ENCODE measurements around the gene XPC.
A peak's percentile ranks its signal among the peaks of the same experiment; 100 is the strongest.

Gene XPC

GRCh38 chr3:14177580-14178246 is 688 bp downstream of the XPC start:
- Mint-ChIP-seq H3K4me3 (peak overlapping the region; percentile 95), H3K4me1 (peaks cover 69% of the 10 kb centered on the region), H3K27ac (ENCODE audit: low read depth) (peak overlapping the region; percentile 100), H3K27me3 (no peaks in the 10 kb centered on the region), H3K36me3 (ENCODE audit: insufficient read depth) (peaks cover 41% of the 10 kb centered on the region), H3K9me3 (no peaks in the 10 kb centered on the region)
- ATAC-seq (replicated peaks; ENCODE audit: extremely low read depth, poor library complexity, severe bottlenecking) (peak; percentile 5), DNase-seq (ENCODE audit: low spot score in 2 of 2) (no peak)

- Mint-ChIP-seq H3K27ac (ENCODE audit: low read depth) (peak overlapping the region; percentile 100), H3K4me1 (peaks cover 73% of the 10 kb centered on the region), H3K4me3 (peak overlapping the region; percentile 67), H3K27me3 (no peaks in the 10 kb centered on the region), H3K9me3 (no peaks in the 10 kb centered on the region), H3K36me3 (ENCODE audit: insufficient read depth) (peaks cover 48% of the 10 kb centered on the region)
- ATAC-seq (replicated peaks; ENCODE audit: extremely low read depth, poor library complexity, severe bottlenecking) = peak; percentile 63
- DNase-seq (ENCODE audit: low spot score in 2 of 2) = peak in 1 of 2 donors; percentile 64
These were observed 2.9 kb downstream of the XPC start for GRCh38 chr3:14175383-14176037.

GRCh38 chr3:14174483-14174882 is 3.9 kb downstream of the XPC start:
- peak overlapping the region; percentile 100 for H3K27ac Mint-ChIP-seq (ENCODE audit: low read depth)
- DNase-seq (ENCODE audit: low spot score in 2 of 2) (no peak), ATAC-seq (replicated peaks; ENCODE audit: extremely low read depth, poor library complexity, severe bottlenecking) (no peak)
- H3K4me3 Mint-ChIP-seq = no peak overlapping the region
- peaks cover 70% of the 10 kb centered on the region for H3K4me1 Mint-ChIP-seq
- H3K36me3 Mint-ChIP-seq (ENCODE audit: insufficient read depth) = peaks cover 55% of the 10 kb centered on the region
- no peaks in the 10 kb centered on the region for H3K9me3 Mint-ChIP-seq
- no peaks in the 10 kb centered on the region for H3K27me3 Mint-ChIP-seq

GRCh38 chr3:14172496-14172895 is 5.9 kb downstream of the XPC start:
- Mint-ChIP-seq H3K36me3 (ENCODE audit: insufficient read depth) (peaks cover 53% of the 10 kb centered on the region), H3K27me3 (no peaks in the 10 kb centered on the region), H3K4me3 (no peak overlapping the region), H3K9me3 (no peaks in the 10 kb centered on the region), H3K27ac (ENCODE audit: low read depth) (peak overlapping the region; percentile 76), H3K4me1 (peaks cover 52% of the 10 kb centered on the region)
- ATAC-seq (replicated peaks; ENCODE audit: extremely low read depth, poor library complexity, severe bottlenecking) = no peak
- no peak for DNase-seq (ENCODE audit: low spot score in 2 of 2)

- Mint-ChIP-seq H3K4me3 (no peak overlapping the region), H3K4me1 (peaks cover 42% of the 10 kb centered on the region), H3K36me3 (ENCODE audit: insufficient read depth) (peaks cover 59% of the 10 kb centered on the region), H3K27me3 (no peaks in the 10 kb centered on the region), H3K27ac (ENCODE audit: low read depth) (no peak overlapping the region), H3K9me3 (no peaks in the 10 kb centered on the region)
- ATAC-seq (replicated peaks; ENCODE audit: extremely low read depth, poor library complexity, severe bottlenecking) = no peak
- DNase-seq (ENCODE audit: low spot score in 2 of 2) = no peak
These were observed 7.8 kb downstream of the XPC start for GRCh38 chr3:14170531-14171159.

- ATAC-seq (replicated peaks; ENCODE audit: extremely low read depth, poor library complexity, severe bottlenecking) (no peak), DNase-seq (ENCODE audit: low spot score in 2 of 2) (no peak)
- H3K4me1 Mint-ChIP-seq = peaks cover 34% of the 10 kb centered on the region
- no peaks in the 10 kb centered on the region for H3K9me3 Mint-ChIP-seq
- no peaks in the 10 kb centered on the region for H3K27me3 Mint-ChIP-seq
- no peak overlapping the region for H3K27ac Mint-ChIP-seq (ENCODE audit: low read depth)
- no peak overlapping the region for H3K4me3 Mint-ChIP-seq
- peaks cover 60% of the 10 kb centered on the region for H3K36me3 Mint-ChIP-seq (ENCODE audit: insufficient read depth)
These were observed 8.5 kb downstream of the XPC start for GRCh38 chr3:14169871-14170270.

- peaks cover 30% of the 10 kb centered on the region for H3K4me1 Mint-ChIP-seq
- DNase-seq (ENCODE audit: low spot score in 2 of 2) (no peak), ATAC-seq (replicated peaks; ENCODE audit: extremely low read depth, poor library complexity, severe bottlenecking) (no peak)
- H3K9me3 Mint-ChIP-seq = no peaks in the 10 kb centered on the region
- H3K27ac Mint-ChIP-seq (ENCODE audit: low read depth) = no peak overlapping the region
- H3K27me3 Mint-ChIP-seq = no peaks in the 10 kb centered on the region
- no peak overlapping the region for H3K4me3 Mint-ChIP-seq
- peaks cover 65% of the 10 kb centered on the region for H3K36me3 Mint-ChIP-seq (ENCODE audit: insufficient read depth)
These were observed 9.0 kb downstream of the XPC start for GRCh38 chr3:14169435-14169834.

- H3K4me3 Mint-ChIP-seq = no peak overlapping the region
- H3K36me3 Mint-ChIP-seq (ENCODE audit: insufficient read depth) = peaks cover 77% of the 10 kb centered on the region
- peaks cover 16% of the 10 kb centered on the region for H3K4me1 Mint-ChIP-seq
- no peak for DNase-seq (ENCODE audit: low spot score in 2 of 2)
- H3K27ac Mint-ChIP-seq (ENCODE audit: low read depth) = no peak overlapping the region
- ATAC-seq (replicated peaks; ENCODE audit: extremely low read depth, poor library complexity, severe bottlenecking) = no peak
- no peaks in the 10 kb centered on the region for H3K9me3 Mint-ChIP-seq
- H3K27me3 Mint-ChIP-seq = no peaks in the 10 kb centered on the region
These were observed 11.4 kb downstream of the XPC start for GRCh38 chr3:14166877-14167603.

- Mint-ChIP-seq H3K4me3 (no peak overlapping the region), H3K4me1 (peaks cover 2% of the 10 kb centered on the region), H3K9me3 (peaks cover 4% of the 10 kb centered on the region), H3K27ac (ENCODE audit: low read depth) (no peak overlapping the region), H3K36me3 (ENCODE audit: insufficient read depth) (peaks cover 80% of the 10 kb centered on the region), H3K27me3 (no peaks in the 10 kb centered on the region)
- no peak for ATAC-seq (replicated peaks; ENCODE audit: extremely low read depth, poor library complexity, severe bottlenecking)
- DNase-seq (ENCODE audit: low spot score in 2 of 2) = no peak
These were observed 16.2 kb downstream of the XPC start for GRCh38 chr3:14162178-14162577.

- peaks cover 4% of the 10 kb centered on the region for H3K9me3 Mint-ChIP-seq
- H3K36me3 Mint-ChIP-seq (ENCODE audit: insufficient read depth) = peaks cover 79% of the 10 kb centered on the region
- no peaks in the 10 kb centered on the region for H3K27me3 Mint-ChIP-seq
- no peaks in the 10 kb centered on the region for H3K4me1 Mint-ChIP-seq
- no peak overlapping the region for H3K4me3 Mint-ChIP-seq
- ATAC-seq (replicated peaks; ENCODE audit: extremely low read depth, poor library complexity, severe bottlenecking) (no peak), DNase-seq (ENCODE audit: low spot score in 2 of 2) (no peak)
- no peak overlapping the region for H3K27ac Mint-ChIP-seq (ENCODE audit: low read depth)
These were observed 17.1 kb downstream of the XPC start for GRCh38 chr3:14161282-14161681.

GRCh38 chr3:14159426-14159825 is 19.0 kb downstream of the XPC start:
- Mint-ChIP-seq H3K4me1 (no peaks in the 10 kb centered on the region), H3K27me3 (no peaks in the 10 kb centered on the region), H3K36me3 (ENCODE audit: insufficient read depth) (peaks cover 75% of the 10 kb centered on the region), H3K4me3 (no peak overlapping the region), H3K9me3 (peaks cover 4% of the 10 kb centered on the region), H3K27ac (ENCODE audit: low read depth) (no peak overlapping the region)
- ATAC-seq (replicated peaks; ENCODE audit: extremely low read depth, poor library complexity, severe bottlenecking) (no peak), DNase-seq (ENCODE audit: low spot score in 2 of 2) (no peak)

- ATAC-seq (replicated peaks; ENCODE audit: extremely low read depth, poor library complexity, severe bottlenecking) (no peak), DNase-seq (ENCODE audit: low spot score in 2 of 2) (no peak)
- H3K9me3 Mint-ChIP-seq = peaks cover 4% of the 10 kb centered on the region
- no peaks in the 10 kb centered on the region for H3K27me3 Mint-ChIP-seq
- H3K4me1 Mint-ChIP-seq = no peaks in the 10 kb centered on the region
- H3K27ac Mint-ChIP-seq (ENCODE audit: low read depth) = peak overlapping the region; percentile 30
- H3K4me3 Mint-ChIP-seq = no peak overlapping the region
- H3K36me3 Mint-ChIP-seq (ENCODE audit: insufficient read depth) = peaks cover 74% of the 10 kb centered on the region
These were observed 20.0 kb downstream of the XPC start for GRCh38 chr3:14158370-14158769.
